GM12892 (cell line): ENCODE measurements around the gene AMER3.

Experiments used
- POLR2A ChIP-seq: IDR thresholded peaks from 2 replicates; pipeline ENCODE4 v1.6.1; 2011; ENCODE audit warnings: low read depth, low read length, control low read depth
- POLR2AphosphoS5 ChIP-seq: IDR thresholded peaks from 2 replicates; pipeline ENCODE4 v1.6.1; 2011; ENCODE audit warnings: low read depth, low read length, control low read depth
- TAF1 ChIP-seq: IDR thresholded peaks from 2 replicates; pipeline ENCODE4 v1.6.1; 2011; ENCODE audit warnings: low read depth, mild to moderate bottlenecking, control low read depth, low read length, borderline replicate concordance

GRCh38 chr2:130762910-130763385 lies 7.6 kb downstream of the AMER3 start:
- TF ChIP-seq POLR2A (no peak), POLR2AphosphoS5 (no peak), TAF1 (no peak)
